H54 (cell line): Measurements from ENCODE around the gene AGBL1.
A peak's percentile ranks its signal among the peaks of the same experiment; 100 is the strongest.

Source experiments
- DNase-seq: peaks from one replicate; pipeline ENCODE4 v3.0.0; 2011; ENCODE audit warnings: low spot score, mixed read lengths; ENCODE audit not compliant: insufficient read length
- FAIRE-seq: peaks from 3 replicates; lab custom pipeline; 2011; peaks lifted over from hg19 to GRCh38; lab: Jason Lieb, UNC
- POLR2A ChIP-seq: IDR thresholded peaks from 2 replicates; pipeline ENCODE4 v1.6.1; 2011; ENCODE audit warnings: low read depth, mild to moderate bottlenecking, low read length

AGBL1 gene

GRCh38 chr15:86603466-86603865 is 523.8 kb downstream of the AGBL1 start:
- FAIRE-seq = no peak
- no peak for DNase-seq
- TF ChIP-seq POLR2A = no peak

GRCh38 chr15:86608461-86609205 is 529.0 kb downstream of the AGBL1 start:
- FAIRE-seq (no peak), DNase-seq (no peak)
- TF ChIP-seq POLR2A = no peak

- FAIRE-seq = no peak
- TF ChIP-seq POLR2A = no peak
- DNase-seq = no peak
These were observed 529.6 kb downstream of the AGBL1 start for GRCh38 chr15:86609275-86609674.

GRCh38 chr15:86610038-86610437 is 530.4 kb downstream of the AGBL1 start:
- no peak for TF ChIP-seq POLR2A
- no peak for DNase-seq
- no peak for FAIRE-seq

- DNase-seq (no peak), FAIRE-seq (no peak)
- no peak for TF ChIP-seq POLR2A
These were observed 531.9 kb downstream of the AGBL1 start for GRCh38 chr15:86611417-86612040.

GRCh38 chr15:86615411-86615810 is 535.7 kb downstream of the AGBL1 start:
- no peak for DNase-seq
- TF ChIP-seq POLR2A = no peak
- FAIRE-seq = no peak

GRCh38 chr15:86615816-86616215 is 536.1 kb downstream of the AGBL1 start:
- DNase-seq = no peak

GRCh38 chr15:86616771-86617170 is 537.1 kb downstream of the AGBL1 start:
- DNase-seq (no peak), FAIRE-seq (no peak)

More at GRCh38 chr15:86615816-86616215, 536.1 kb downstream of the AGBL1 start:
- FAIRE-seq = no peak
- TF ChIP-seq POLR2A = no peak

GRCh38 chr15:86620157-86620556 is 540.5 kb downstream of the AGBL1 start:
- FAIRE-seq (no peak), DNase-seq (no peak)
- TF ChIP-seq POLR2A = no peak

More at GRCh38 chr15:86616771-86617170, 537.1 kb downstream of the AGBL1 start:
- TF ChIP-seq POLR2A = no peak

- FAIRE-seq (no peak), DNase-seq (no peak)
- TF ChIP-seq POLR2A = no peak
These were observed 541.1 kb downstream of the AGBL1 start for GRCh38 chr15:86620641-86621349.

- TF ChIP-seq POLR2A = no peak
- DNase-seq = no peak
- no peak for FAIRE-seq
These were observed 543.6 kb downstream of the AGBL1 start for GRCh38 chr15:86623236-86623635.

GRCh38 chr15:86624261-86625036 is 544.8 kb downstream of the AGBL1 start:
- TF ChIP-seq POLR2A = no peak
- DNase-seq (peak; percentile 49), FAIRE-seq (peak; percentile 50)

GRCh38 chr15:86629409-86630356 is 550.0 kb downstream of the AGBL1 start:
- no peak for FAIRE-seq
- no peak for DNase-seq
- no peak for TF ChIP-seq POLR2A
